Measurements from ENCODE around the gene KAT6B. TPM values are rescaled to one million over a fixed set of nuclear protein-coding genes. Genes with fewer than 3 reads are reported as not detected.
A peak's percentile ranks its signal among the peaks of the same experiment; 100 is the strongest.
"Not testable (repeated sequence)": the region's sequence is repeated elsewhere in the genome, so short reads cannot be mapped to it uniquely, and the experiment has no call there.

The KAT6B gene
- total RNA-seq, 1 donor: 38.5 TPM

- not testable (repeated sequence) for DNase-seq (ENCODE audit: low read depth in 2 of 3, low spot score in 2 of 3)
Observed at GRCh38 chr10:75055896-75056406, 229.6 kb downstream of the KAT6B start.

- no peak for DNase-seq (ENCODE audit: low read depth in 2 of 3, low spot score in 2 of 3)
Observed at GRCh38 chr10:75057680-75058079, 231.3 kb downstream of the KAT6B start.

- no peak for DNase-seq (ENCODE audit: low read depth in 2 of 3, low spot score in 2 of 3)
Observed at GRCh38 chr10:75058161-75058560, 231.8 kb downstream of the KAT6B start.

GRCh38 chr10:75061709-75062505 lies 235.5 kb downstream of the KAT6B start:
- no peak for DNase-seq (ENCODE audit: low read depth in 2 of 3, low spot score in 2 of 3)

GRCh38 chr10:75062506-75063299 lies 236.3 kb downstream of the KAT6B start:
- peak in 1 of 3 donors; percentile 54 for DNase-seq (ENCODE audit: low read depth in 2 of 3, low spot score in 2 of 3)

GRCh38 chr10:75063461-75064230 lies 237.2 kb downstream of the KAT6B start:
- no peak for DNase-seq (ENCODE audit: low read depth in 2 of 3, low spot score in 2 of 3)

GRCh38 chr10:75065076-75065475 lies 238.7 kb downstream of the KAT6B start:
- no peak for DNase-seq (ENCODE audit: low read depth in 2 of 3, low spot score in 2 of 3)

- DNase-seq (ENCODE audit: low read depth in 2 of 3, low spot score in 2 of 3): no peak
Observed at GRCh38 chr10:75066271-75066670, 239.9 kb downstream of the KAT6B start.

GRCh38 chr10:75067272-75067671 lies 240.9 kb downstream of the KAT6B start:
- no peak for DNase-seq (ENCODE audit: low read depth in 2 of 3, low spot score in 2 of 3)

- no peak for DNase-seq (ENCODE audit: low read depth in 2 of 3, low spot score in 2 of 3)
Observed at GRCh38 chr10:75068523-75068922, 242.1 kb downstream of the KAT6B start.

GRCh38 chr10:75070476-75070875 lies 244.1 kb downstream of the KAT6B start:
- DNase-seq (ENCODE audit: low read depth in 2 of 3, low spot score in 2 of 3): no peak

GRCh38 chr10:75070961-75071428 lies 244.6 kb downstream of the KAT6B start:
- DNase-seq (ENCODE audit: low read depth in 2 of 3, low spot score in 2 of 3): no peak

- DNase-seq (ENCODE audit: low read depth in 2 of 3, low spot score in 2 of 3): no peak
Observed at GRCh38 chr10:75071756-75072155, 245.4 kb downstream of the KAT6B start.

GRCh38 chr10:75072727-75073126 lies 246.3 kb downstream of the KAT6B start:
- no peak for DNase-seq (ENCODE audit: low read depth in 2 of 3, low spot score in 2 of 3)

- no peak for DNase-seq (ENCODE audit: low read depth in 2 of 3, low spot score in 2 of 3)
Observed at GRCh38 chr10:75073442-75073841, 247.0 kb downstream of the KAT6B start.

- DNase-seq (ENCODE audit: low read depth in 2 of 3, low spot score in 2 of 3): no peak
Observed at GRCh38 chr10:75074711-75075445, 248.5 kb downstream of the KAT6B start.

- no peak for DNase-seq (ENCODE audit: low read depth in 2 of 3, low spot score in 2 of 3)
Observed at GRCh38 chr10:75076348-75076747, 249.9 kb downstream of the KAT6B start.

- no peak for DNase-seq (ENCODE audit: low read depth in 2 of 3, low spot score in 2 of 3)
Observed at GRCh38 chr10:75079436-75080083, 253.2 kb downstream of the KAT6B start.

- DNase-seq (ENCODE audit: low read depth in 2 of 3, low spot score in 2 of 3): no peak
Observed at GRCh38 chr10:75080554-75080953, 254.2 kb downstream of the KAT6B start.

GRCh38 chr10:75081379-75081778 lies 255.0 kb downstream of the KAT6B start:
- DNase-seq (ENCODE audit: low read depth in 2 of 3, low spot score in 2 of 3): no peak

All from hematopoietic multipotent progenitor cell (in vitro differentiated cells).